COLO668 (cell line): ENCODE data around the gene KAZN.

ENCODE experiments used
- DNase-seq: peaks from one replicate; lab custom pipeline; 2025; ENCODE audit not compliant: unreplicated experiment; lab: John Stamatoyannopoulos, UW

Gene KAZN

DNA sequence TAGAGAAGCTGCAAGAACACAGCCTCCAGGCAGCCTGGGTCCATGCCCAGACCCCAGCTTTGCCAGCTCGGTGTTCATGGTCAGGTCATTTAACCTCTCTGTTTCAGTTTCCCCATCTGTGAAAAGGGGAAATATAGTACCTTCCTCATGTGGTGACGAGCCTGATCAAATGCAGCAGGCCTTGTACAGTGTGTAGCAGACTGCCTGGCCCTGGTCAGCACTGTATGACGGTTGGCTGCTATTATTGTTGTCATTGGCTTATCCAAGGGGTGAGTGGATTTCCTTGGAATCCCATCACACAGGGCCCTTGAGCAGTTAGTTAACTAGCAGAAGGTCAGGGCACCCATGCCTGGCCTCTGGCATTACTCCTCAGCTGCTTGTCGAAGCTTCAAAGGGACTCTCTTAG lies 548.5 kb downstream of the KAZN start:
- no peak for DNase-seq

DNA sequence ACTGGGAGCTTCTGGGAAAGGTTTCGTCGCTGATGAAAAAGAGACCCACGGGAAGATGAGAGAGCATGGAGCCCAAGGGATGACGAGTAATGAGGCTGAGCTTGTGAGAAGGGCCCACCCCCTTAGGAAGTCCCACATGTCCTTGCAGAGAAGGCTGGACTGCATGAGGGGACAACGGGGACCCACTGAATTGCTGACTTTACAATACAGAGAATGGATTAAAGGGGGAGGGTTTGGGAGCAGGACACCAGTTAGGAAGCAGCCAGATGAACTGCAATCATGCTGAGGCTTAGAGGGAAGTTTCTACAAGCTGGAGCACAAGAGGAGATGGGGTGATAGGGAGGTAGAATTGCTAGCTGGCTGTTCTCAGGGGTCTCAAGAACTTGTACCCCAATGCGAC lies 549.5 kb downstream of the KAZN start:
- no peak for DNase-seq

DNA sequence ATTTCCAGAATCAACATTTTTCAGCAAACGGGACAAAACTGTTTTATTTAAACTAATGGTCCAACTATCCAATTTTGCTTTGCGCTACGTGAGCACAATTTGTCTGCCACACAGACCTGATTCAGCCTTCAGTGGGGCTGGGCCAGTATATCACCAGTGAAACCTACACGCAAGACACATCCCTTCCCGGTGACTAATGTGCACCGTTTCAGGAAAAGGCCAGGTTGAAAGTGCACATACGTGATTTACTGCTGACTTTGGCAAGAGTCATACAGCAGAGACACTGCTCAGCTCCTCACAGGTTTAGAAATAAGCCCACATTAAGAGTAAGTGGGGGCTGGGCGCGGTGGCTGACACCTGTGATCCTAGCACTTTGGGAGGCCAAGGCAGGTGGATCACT lies 550.0 kb downstream of the KAZN start:
- no peak for DNase-seq

DNA sequence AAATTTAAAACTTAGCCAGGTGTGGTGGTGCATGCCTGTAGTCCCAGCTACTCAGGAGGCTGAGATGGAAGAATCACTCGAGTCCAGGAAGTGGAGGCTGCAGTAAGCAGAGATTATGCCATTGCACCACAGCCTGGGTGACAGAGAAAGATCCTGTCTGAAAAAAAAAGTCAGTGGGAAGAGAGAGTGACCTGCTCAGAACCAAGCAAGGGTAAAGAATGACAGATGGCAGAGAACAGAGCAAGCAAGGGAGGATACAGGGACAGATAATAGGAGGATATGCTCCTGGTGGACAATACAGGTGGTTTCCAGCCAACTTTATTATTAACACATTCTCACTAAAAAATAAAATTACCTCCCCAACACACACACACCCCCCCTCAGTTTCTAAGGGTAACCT lies 550.5 kb downstream of the KAZN start:
- no peak for DNase-seq

DNA sequence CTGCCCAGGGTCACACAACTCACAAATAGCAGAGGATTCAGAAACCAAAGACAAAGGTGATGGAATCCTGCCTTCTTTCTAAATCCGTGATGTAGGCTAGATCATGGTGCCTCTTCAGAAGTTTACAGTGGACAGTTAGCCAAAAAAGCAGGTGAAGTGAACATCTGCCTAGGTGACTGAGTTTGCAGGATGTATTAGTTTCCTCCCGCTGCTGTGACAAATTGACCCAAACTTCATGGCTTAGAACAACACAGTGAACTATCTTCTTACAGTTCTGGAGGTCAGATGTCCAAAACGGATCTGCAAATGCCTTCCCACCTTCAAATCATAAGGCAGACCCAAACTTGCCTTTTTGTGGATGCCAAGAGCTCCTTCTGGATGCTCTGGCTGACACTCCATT lies 551.9 kb downstream of the KAZN start:
- no peak for DNase-seq

DNA sequence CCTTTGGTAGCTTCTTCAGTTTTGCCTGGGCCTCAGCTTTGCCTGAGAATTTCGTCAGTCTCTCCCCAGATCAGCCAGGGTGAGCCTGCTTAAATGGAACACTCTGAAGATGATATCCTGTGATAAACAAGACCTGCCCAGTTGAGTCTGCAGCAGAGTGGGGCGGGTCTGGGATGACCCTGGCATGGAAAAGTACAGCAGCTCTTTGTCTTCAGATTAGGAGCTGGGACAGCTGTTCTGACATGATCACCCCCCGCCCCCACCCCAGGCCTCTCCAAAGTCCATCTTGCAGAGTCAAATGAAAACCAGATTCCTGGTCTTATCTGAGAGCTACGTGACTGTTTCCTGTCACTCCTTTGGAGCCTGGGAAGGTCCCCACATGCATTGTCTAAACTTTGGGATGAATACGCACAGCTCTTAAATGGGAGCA lies 552.9 kb downstream of the KAZN start:
- no peak for DNase-seq

DNA sequence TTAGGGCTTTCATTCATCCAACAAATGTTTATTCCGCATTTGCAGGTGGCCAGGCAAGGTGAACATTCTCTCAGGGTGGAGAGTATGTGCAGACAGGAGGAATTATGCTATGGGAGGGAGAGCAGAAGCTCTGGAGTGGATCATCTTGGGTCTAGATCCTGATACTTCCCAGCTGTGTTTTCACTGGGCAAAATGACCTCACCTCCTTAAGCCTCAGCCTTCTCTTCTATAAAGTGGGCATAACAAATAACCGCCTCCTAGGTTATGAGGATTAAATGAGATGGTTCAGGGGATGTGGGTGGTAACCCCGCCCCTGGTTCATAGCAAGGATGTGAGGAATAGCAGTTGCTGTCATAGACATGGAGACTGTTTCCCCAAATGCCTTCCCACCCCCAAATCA lies 553.4 kb downstream of the KAZN start:
- DNase-seq, result no peak

DNA sequence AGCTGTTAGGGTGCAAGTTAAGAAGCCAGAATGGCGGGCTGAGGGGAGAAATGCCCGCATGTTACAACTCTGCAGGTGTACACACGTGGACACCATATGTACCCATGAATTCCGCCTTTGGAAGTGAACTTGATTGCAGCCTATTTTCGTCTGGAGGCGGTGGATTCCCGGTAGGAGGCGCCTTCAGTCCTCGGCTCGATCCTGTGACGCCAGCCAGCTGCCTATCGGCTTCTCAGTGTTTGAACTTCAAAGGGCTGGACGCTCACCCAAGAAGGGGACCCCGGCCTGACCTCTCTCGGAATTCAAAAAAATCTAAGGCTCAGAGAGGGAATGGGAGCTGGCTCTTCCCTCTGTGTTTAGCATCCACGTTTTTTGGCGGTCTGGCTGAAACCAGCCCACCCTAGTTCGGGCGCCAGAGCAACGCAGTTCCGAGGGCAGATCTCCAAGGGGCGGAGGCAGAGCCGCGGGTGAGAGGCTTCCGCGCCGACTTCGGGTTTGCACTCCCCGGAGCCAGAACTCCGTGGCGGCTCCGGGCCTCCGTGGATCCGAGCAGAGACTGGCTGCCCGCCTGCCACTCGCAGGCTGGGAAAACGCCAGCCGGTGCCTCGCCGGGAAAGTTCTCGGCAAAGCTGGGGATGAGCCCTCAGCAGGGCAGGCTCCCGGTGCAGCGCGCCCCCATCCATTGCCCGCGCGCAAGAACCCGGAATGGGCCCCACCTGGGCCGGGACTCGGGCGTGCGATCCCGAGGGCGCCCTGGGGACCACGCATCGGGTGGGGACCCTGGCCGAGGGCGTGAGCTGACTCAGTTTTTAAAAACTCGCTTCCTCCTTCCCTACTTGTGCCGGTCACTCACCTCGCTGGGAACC lies 554.1 kb downstream of the KAZN start:
- DNase-seq, result peak; percentile 94

DNA sequence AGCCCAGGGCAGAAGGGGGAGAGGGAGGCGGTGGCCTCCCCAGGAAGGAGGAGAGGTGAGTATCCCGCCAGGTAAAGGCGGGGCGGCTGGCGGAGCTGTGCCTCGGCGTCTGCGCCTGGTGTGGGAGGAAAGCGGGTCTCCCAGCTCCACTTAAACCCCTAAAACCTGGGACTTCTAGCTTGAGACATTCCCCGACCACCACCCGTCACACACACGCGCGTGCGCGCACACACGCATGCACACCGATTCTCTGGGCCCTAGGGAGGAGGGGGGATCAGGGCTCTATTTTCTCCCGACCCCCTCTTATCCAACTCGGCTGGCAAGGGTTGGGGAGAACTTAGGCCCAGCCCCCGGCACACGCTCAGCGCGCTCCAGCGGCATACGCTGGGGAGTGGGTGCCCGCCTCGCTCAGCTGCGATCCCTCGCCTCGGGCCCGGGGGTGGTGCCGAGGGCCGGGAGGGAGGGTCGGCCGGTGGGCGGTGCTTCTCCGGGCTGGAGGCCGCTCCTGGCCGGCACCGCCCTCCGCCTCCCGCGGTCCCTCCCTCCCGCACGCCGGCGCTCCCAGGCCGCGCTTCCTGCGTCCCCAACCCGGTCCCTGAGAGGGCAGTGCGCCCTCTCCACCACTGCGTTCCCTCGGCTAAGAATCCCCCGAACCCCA lies 554.8 kb downstream of the KAZN start, which contains the start of gene TMEM51:
TMEM51 (plus strand) TSS at position 564 of the 658 bp plus-strand sequence. CDS start 61,341 bp downstream, outside the sequence.
- DNase-seq, result peak; percentile 95

DNA sequence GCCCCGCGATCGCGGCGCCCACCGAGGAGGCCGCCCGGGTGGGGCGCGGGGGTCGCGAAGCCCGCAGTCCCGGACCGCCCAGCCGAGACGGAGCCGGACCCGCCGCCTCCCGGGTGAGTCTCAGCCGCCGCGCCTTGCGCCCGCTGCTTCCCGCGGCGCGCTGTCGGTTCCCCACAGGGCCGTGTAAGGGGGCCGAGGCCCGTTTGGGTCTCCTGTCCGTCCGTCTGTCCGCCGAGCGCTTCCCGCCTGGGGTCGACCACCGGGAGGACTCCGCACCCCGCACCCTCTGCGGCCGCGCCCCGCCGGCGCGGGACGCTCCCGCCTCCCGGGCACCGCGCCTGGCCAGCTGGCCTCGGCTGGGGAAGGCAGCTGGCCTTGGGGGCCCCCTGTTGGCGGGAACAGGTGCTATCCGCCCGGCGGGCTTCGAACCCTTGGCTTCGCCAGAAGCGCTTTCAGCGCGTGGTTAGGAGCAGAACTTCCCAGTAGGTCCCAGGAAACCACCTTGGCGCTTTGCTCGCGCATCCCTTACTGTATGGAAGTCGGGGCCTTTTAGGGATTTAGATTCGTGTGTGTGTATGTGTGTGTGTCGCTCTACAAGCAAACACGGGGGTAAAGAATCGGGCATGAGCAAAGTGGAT lies 555.5 kb downstream of the KAZN start:
- peak; percentile 88 for DNase-seq

DNA sequence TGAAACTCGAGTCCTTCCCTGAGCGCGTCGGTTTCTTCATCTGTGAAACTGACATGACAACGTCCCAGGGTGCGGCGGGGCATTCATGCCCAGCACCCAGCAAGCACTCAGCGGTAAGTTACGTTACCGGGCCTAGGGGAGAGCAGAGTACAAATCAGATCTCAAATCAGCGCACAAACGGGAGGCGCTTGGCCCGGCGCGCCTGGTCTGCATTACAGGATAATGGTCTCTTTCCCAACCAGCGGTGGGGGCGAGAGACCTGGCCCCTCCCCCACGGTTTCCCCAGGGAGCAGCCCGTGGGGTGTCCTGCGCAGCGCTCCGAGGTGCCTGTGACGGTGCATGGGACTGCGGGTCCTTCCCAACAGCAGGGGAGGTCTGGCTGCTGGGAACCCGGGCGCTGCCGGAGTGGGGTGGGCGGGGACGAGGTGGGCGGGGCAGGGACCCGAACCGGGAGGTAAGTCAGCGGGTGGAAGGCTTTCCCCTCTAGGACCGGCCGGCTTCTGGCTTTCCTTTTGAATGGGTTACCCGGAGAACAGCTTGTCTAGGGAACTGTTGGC lies 556.1 kb downstream of the KAZN start:
- peak; percentile 61 for DNase-seq

DNA sequence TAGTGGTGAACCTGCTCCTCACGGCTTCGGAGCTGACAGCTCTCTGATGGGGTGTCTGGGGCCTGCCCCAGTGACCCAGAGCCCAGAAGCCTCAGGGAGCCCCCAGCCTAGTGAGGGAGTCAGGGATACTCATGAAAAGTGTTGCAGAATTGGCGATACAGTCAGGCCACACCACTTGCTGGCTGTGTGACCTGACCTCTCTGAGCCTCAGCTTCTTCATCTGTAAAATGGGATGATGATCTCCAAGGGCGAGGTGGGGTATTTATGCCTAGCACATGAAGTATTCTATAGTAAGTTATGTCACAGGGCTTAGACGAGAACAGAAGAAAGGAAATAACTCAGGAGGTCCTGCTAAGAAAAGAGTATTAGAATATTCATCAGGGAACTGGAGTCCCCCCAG lies 556.7 kb downstream of the KAZN start:
- DNase-seq, result no peak

DNA sequence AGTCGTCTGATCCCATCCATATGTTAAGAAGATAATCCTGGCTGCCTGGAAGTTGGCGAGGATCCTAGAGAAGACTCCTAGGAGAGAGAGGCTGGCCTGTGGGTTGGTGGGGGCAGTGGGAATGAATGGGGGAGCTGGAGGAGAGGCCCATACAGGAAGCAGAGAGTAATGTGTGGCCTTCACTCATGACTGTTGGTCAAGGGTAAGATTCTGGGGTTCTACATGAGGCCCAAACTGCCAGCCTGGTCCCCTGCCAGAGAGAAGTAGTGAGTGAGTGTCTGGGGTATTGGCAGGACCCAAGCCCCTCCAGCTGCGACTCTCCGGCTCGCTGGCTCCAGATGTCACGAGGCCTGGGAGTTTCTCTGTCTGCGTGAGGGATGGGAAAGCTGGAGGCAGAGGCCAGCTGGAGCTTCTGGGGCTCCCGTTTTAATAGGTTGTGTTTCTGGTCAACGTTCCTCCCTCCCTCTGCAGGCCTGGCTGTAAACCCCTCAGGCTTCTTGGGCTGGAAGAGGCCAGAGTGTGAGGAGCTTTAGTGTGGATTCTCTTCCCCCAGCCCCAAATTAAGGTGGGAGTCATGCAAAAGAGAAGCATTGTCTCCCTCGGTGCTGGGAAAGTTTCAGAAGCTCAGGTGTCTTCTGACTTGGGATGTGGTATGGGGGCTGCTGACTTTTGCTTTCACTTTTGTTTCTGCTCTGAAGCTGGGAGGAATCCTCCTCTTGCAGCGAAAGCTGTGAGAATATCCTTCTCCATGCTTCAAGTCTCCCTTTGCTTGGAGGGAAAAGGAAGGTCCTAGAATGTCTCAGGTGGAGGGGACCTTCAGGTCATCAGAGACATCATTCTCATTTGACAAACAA lies 557.6 kb downstream of the KAZN start:
- no peak for DNase-seq

DNA sequence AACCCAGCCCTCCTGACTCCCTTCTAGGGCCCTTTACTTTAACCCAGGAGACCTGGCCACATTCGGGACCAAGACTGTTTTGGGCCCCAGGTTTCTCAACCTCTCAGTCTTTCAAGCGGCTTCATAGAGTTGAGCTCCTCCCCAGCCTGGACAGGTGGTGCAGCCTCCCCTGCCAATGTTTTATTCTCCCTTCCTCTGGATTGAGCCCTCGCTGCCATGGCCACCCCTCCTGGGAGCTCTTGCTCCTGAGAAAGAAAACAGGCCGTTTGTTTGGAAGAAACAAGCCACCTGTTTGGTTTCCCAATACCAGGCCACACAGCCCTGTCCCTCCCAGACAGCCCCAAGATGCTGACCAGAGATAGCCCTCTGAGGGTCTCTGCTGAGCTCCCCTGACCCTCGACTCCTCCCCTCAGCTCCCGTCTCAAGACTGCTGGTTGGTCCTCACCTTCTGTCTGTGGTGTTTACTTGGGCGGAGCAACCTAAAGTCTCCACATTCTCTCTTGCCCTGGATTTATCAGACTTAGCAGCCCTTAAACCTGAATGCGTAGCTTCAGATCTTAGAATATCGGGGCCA lies 558.4 kb downstream of the KAZN start:
- DNase-seq, result no peak

DNA sequence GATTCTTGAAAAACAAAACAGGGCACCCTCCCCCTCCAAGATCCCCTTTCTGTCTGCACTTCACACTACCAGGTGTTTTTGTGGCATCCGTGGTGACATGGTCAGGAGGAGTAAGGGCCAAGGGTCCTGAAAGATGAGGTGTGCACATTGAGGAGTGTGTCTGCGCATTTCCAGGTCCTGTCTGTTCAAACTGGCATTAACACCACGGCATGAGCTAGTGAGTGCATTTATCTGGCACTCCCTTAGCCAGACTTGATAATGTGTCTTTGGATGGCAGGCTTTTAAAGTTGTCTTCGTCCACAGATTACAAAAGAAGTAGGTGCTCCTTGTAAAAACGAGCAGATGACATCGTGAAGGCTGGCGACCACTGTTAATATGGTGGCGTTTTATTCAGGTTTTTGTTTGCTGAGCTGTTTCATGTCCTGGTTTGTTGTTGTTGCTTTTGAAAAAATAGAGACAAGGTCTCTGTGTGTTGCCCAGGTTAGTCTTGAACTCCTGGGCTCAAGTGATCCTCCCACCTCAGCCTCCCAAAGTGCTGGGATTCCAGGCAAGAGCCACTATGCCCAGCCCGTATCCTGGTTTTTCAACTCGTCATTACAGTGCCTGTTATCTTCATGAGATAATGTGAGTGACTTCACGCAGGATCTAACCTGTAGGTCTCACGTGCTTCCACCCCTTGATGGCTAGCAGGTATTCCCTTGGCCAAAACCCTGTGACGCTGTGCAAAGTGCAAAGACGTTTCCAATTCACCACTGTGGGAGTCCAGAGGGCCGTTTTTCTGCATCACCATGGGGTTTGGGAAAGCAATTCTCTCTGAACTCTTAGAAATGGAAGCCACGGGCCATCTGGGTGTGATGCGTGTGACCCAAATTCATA lies 559.3 kb downstream of the KAZN start:
- no peak for DNase-seq

DNA sequence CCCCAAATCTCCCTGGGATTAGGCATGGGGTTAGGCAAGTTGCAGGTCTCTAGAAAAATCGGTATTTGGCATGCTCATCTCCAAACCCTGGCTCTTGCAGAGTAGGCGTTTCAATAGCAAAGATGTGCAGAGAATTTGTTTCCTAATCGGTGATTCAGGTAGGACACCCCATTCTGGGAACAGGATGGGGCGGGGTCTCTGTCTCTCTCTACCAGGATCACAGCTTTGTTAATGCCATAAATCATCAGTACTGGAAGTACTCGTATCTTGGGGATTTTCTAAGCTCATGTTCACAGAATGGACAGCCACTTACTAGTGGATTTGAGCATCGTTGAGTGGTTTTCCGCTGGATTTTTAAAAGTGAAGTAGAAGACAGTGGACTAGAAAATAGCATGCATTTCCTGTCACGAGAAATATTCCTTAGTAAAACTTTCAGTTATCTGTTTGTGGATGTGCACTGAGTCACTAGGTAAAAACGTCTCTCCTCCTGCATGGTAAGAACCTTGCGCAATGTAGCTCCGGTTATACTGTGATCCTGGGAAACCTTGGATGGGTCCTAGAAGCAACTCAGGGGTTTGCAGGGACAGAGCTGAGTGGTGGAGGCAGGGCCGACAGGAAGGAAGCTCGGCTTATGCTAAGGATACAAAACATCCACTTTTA lies 560.2 kb downstream of the KAZN start:
- no peak for DNase-seq

DNA sequence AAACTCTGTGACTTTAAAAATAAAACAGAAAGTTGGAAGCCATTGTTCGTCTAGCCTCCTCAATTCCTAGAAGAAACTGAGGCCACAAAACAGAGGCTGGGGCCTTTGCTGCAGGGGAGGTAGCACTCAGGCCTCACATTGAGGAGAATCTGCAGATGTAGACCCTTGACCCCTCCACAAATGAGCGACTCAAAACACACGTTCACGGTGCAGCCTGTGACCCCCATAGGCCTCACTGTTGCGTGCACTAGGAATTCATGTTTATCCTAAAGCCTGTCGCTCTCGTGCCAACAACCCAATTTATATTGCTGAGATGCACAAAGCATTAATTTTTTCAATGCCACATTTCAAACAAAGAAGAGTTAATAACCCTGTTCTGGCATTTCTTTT lies 560.7 kb downstream of the KAZN start:
- DNase-seq, result no peak

DNA sequence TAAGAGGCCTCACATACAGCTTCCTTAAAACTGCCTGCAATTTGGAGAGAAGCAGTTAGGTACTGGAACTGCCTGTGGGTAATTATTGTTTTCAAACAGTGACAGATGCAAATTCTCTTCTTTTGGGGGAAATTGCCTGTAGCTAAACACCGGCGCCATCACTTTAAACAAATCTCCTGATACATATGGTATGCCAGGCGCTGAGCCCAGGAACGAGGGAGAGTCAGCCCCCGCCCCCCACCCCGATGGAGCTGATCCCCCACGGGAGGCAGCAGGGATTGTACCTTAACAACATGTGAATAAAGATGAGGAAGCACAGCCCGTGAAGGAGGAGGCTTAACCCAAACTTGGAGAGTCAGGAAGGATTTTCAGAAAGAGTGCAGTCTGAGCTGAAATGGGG lies 562.1 kb downstream of the KAZN start:
- DNase-seq, result no peak

DNA sequence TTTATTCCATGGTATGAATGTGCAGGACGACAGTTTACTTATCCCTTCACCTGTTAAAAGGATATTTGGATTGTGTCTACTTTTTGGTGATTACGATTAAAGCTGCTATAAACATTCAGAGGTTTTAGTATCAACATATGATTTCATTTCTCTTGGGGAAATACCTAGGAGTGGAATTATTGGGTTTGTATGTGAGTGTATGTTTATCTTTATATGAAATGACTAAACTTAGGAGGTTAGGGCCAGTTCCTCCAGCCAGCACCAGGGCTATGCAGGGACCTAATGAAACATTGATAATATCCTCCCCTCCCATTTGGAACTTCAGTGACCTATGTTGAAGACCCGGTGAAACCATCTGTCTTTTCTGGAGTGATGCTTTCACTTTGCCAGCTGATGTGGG lies 568.9 kb downstream of the KAZN start:
- DNase-seq, result no peak
